Esophagus (tissue), 2 donors: ENCODE measurements around the gene ZNF777. TPM values are rescaled to one million over a fixed set of nuclear protein-coding genes. Genes with fewer than 3 reads are reported as not detected.

ENCODE experiments used
- H3K27ac ChIP-seq, 2 donors: one replicate each; pipeline ENCODE4 v1.5.1; 2013; ENCODE audit warnings: low read depth in 2 of 2, mild to moderate bottlenecking in 2 of 2, inconsistent platforms in 1 of 2, low read length in 1 of 2, moderate library complexity in 1 of 2
- H3K27me3 ChIP-seq, 2 donors: one replicate each; pipeline ENCODE4 v1.6.1; 2013; ENCODE audit warnings: low read length in 2 of 2, control low read depth in 1 of 2, mild to moderate bottlenecking in 1 of 2; ENCODE audit not compliant: insufficient read depth in 2 of 2, control insufficient read depth in 1 of 2
- H3K36me3 ChIP-seq, 2 donors: one replicate each; pipeline ENCODE4 v1.6.1; 2013; ENCODE audit warnings: low read length in 1 of 2; ENCODE audit not compliant: control insufficient read depth in 2 of 2, insufficient read depth in 2 of 2
- H3K4me1 ChIP-seq, 2 donors: one replicate each; pipeline ENCODE4 v1.6.1; 2013; ENCODE audit warnings: low read length in 1 of 2; ENCODE audit not compliant: control insufficient read depth in 2 of 2, insufficient read depth in 2 of 2
- H3K4me3 ChIP-seq, 2 donors: one replicate each; pipeline ENCODE4 v1.5.1; 2013; ENCODE audit warnings: low read length in 2 of 2, mild to moderate bottlenecking in 2 of 2, low read depth in 1 of 2, moderate library complexity in 1 of 2
- H3K9me3 ChIP-seq, 2 donors: one replicate each; pipeline ENCODE4 v1.6.1; 2013; ENCODE audit warnings: mild to moderate bottlenecking in 2 of 2, low read depth in 1 of 2, low read length in 1 of 2, moderate library complexity in 1 of 2; ENCODE audit not compliant: control insufficient read depth in 2 of 2, insufficient read depth in 1 of 2
- WGBS, 2 donors: extraction: QIAGEN DNeasy Blood & Tissue Kit; methylation state at CpG; one replicate each; pipeline ENCODE4 v1.1.7; 2013; 5-methylcytosine and 5-hydroxymethylcytosine counted together
- polyA plus RNA-seq, 2 donors: library from polyadenylated mRNA; stranded (reverse); fragments of 200-250 nt; gene quantifications; one replicate each; pipeline ENCODE4 v1.2.3, GENCODE V29; 2013
- donor health status: healthy with polysubstance abuse.
- donor health status: Bipolar disorder and iron deficiency.

ZNF777 gene
- polyA plus RNA-seq, result 1 to 10 TPM; 5.7 to 5.9 TPM

DNA sequence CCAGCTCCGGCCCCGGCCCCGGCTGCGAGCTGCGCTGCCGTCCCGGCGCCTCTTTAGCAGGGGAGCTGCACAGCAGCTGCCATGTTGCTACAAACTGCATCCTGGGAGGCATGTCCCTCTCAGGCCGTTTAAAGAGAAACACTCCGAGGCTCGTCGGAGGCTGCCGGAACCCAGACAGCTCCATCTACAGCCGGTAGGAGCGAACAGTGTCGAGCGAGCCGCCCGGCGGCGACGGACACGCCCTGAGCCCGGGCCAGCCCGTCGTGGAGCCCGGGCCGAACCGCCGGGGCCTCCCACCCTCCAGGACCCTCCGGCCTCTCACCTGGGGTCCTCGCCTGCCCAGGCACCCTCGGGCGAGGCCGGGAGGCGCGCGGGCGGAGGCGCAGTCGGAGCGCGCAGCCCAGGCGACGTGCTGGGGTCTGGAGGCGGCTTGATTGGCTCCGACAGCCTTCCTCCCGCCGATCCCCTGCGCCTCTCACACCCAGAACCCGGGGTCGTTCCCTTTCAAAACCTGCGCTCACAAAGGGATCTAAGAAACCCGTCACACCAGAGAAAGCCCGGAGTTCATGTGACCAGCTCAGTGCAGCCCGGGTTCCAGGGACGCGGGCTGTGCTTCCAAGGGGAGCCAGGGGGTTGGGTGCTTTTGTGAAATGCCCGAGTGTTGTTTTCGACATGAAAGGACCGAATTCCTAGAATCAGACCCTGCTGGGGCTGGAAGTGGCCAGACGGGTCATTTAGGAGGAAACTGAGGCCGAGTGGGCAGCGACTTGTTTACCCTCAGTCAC, at the start of gene ZNF777:
Gene ZNF777, minus strand, starts transcription at position 570 of the 785 bp plus-strand sequence. CDS start 5,040 bp downstream, outside the sequence.
- peaks cover 2 to 6% of the 10 kb centered on the region in 2 donors for H3K4me1 ChIP-seq
- no peaks in the 10 kb centered on the region for H3K27me3 ChIP-seq
- peak within 1 kb of the TSS; percentile 69 to 90 for H3K4me3 ChIP-seq
- WGBS, 2 donors, result 1% methylated on average over 43 to 64 of the region's 64 CpGs
- H3K27ac ChIP-seq, result peak within 1 kb of the TSS; percentile 80 to 81
- H3K36me3 ChIP-seq, result no peaks in the 10 kb centered on the region
- no peaks in the 10 kb centered on the region for H3K9me3 ChIP-seq

DNA sequence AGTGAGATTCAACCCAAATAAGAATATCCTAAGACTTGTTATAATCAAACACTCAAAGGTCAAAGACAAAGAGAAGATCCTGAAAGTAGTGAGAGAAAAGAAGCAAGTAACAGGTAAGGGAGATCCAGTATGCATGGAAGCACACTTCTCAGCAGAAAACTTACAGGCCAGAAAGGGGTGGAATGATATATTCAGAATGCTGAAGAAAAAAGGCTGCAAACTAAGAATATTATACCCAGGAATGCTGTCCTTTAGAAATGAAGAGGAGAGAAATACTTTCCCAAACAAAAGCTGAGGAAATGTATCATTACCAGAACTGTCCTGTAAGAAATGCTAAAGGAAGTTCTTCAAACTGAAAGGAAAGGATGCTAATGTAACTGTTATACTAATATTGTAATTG, 49.4 kb upstream of the ZNF777 start:
- no peaks in the 10 kb centered on the region for H3K27me3 ChIP-seq
- H3K4me3 ChIP-seq, result no peak overlapping the region
- H3K36me3 ChIP-seq, result no peaks in the 10 kb centered on the region
- H3K9me3 ChIP-seq, result peaks cover 0 to 7% of the 10 kb centered on the region in 2 donors
- H3K4me1 ChIP-seq, result no peaks in the 10 kb centered on the region
- no peak overlapping the region for H3K27ac ChIP-seq

DNA sequence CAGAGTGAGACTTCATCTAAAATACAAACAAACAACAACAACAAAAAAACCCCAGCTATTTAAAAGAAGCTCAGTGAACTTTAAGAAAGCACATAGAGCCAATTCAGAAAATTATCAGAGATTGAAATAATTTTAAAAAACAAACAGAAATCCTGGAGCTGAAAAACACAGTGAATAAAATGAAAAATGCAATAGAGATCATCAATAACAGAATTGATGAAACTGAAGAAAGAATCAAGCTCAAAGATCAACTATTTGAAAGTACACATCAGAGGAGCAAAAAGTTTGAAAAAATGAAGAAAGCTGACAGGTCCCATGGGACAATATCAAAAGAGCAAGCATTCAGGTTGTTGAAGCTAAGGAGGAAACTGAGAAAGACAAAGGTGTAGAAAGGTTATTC, 48.9 kb upstream of the ZNF777 start:
- Histone ChIP-seq H3K27me3 (no peaks in the 10 kb centered on the region), H3K4me3 (no peak overlapping the region), H3K27ac (no peak overlapping the region), H3K4me1 (no peaks in the 10 kb centered on the region), H3K36me3 (no peaks in the 10 kb centered on the region), H3K9me3 (peaks cover 0 to 7% of the 10 kb centered on the region in 2 donors)

DNA sequence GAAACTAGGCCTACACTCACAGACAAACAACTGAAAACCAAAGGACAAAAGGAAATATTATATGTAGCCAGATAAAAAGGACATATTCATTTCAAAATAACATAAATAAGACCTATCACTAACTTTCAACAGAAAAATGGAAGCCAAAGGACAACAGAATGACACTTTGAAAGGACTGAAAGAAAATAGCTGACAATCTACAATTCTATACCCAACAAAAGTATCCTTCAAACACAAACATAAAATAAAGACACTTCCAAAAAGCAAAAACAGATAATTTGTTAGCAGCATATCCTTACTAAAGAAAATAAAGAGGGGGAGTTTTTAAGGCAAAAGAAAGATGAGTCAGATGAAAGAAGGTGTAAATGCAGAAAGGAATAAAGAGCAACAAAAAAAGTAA, 44.7 kb upstream of the ZNF777 start:
- Histone ChIP-seq H3K9me3 (peaks cover 0 to 7% of the 10 kb centered on the region in 2 donors), H3K36me3 (no peaks in the 10 kb centered on the region), H3K4me3 (no peak overlapping the region), H3K27ac (no peak overlapping the region), H3K4me1 (no peaks in the 10 kb centered on the region), H3K27me3 (no peaks in the 10 kb centered on the region)

DNA sequence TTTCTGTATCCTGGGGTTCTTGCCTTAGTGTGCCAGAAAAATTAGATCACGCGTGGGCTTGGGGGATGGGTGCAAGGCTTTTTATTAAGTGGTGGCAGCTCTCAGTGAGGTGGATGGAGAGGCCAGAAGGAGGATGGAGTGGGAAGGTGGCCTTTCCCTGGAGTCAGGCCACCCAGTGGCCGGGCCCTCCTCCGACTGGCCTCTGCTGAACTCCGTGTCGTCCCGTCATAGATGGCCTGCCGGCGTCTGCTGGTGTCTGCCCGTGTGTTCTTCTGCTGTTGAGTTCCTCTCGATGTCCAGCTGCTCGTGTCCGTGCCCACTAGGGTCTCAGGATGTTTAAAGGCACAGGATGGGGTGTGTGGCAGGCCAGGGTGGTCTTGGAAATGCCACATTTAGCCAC, 40.8 kb upstream of the ZNF777 start:
- Histone ChIP-seq H3K27ac (no peak overlapping the region), H3K27me3 (no peaks in the 10 kb centered on the region), H3K9me3 (peaks cover 0 to 2% of the 10 kb centered on the region in 2 donors), H3K4me1 (no peaks in the 10 kb centered on the region), H3K4me3 (no peak overlapping the region), H3K36me3 (no peaks in the 10 kb centered on the region)
- WGBS, 2 donors, result 70 to 78% methylated on average over 13 of the region's 13 CpGs

DNA sequence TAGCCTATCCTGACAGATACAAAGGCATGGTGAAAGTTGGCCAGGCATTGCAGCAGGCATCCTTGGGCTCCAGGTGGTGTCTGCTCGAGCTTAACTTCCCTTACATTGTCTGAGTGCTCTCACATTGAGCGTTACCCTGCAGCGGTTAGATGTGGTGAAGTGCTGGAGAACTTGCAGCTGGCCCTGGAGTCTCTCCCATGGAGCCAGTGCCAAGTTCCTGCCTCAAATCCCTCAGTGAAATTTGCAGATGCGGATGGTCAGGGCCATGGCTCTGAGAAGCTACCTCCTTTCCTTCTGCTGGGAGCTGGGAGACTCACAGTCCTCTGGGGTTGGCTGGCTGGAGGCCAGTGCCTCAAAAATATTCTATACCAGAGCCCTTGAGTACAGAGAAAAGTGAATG, 40.0 kb upstream of the ZNF777 start:
- Histone ChIP-seq H3K4me1 (peaks cover 0 to 3% of the 10 kb centered on the region in 2 donors), H3K9me3 (no peaks in the 10 kb centered on the region), H3K36me3 (no peaks in the 10 kb centered on the region), H3K27ac (no peak overlapping the region), H3K27me3 (no peaks in the 10 kb centered on the region), H3K4me3 (no peak overlapping the region)
- WGBS, 2 donors, result 62 to 72% methylated on average over 4 of the region's 4 CpGs

DNA sequence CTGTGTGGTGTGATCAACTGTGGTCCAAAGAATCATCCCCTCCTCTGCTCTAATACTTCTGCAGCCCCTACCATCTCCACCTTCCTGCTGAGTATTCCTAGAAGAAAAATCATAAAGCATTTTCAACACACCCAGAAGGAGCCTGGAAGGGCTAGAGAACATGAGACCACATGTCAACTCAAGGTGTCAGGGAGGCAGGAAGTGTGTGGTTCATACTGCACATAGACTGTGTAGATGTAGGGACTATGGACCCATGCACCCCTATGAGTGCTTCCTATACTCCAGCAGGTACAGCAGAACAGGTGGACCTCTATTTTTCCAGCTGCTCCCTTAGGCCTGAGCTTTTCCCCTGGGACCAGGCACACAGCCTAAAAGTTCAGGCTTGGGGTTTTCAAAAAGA, 39.3 kb upstream of the ZNF777 start:
- H3K4me3 ChIP-seq, result no peak overlapping the region
- H3K36me3 ChIP-seq, result no peaks in the 10 kb centered on the region
- H3K9me3 ChIP-seq, result no peaks in the 10 kb centered on the region
- H3K27me3 ChIP-seq, result no peaks in the 10 kb centered on the region
- peaks cover 0 to 5% of the 10 kb centered on the region in 2 donors for H3K4me1 ChIP-seq
- H3K27ac ChIP-seq, result no peak overlapping the region

DNA sequence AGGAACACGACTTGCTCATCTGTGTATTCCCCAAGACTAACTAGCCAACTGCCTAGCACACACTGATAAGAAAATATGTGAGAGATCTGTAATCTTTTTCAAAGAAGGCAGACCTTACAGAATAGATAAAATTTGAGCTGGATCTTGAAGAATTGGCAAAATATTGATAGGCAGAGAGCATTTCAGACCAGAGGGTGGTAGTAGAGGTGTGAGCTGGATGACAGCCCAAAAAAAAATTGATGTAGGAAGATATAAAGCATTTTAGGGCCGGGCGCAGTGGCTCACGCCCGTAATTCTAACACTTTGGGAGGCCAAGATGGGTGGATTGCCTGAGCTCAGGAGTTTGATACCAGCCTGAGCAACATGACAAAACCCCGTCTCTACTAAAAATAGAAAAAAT, 37.9 kb upstream of the ZNF777 start:
- H3K4me1 ChIP-seq, result peaks cover 0 to 5% of the 10 kb centered on the region in 2 donors
- H3K36me3 ChIP-seq, result peaks cover 3% of the 10 kb centered on the region in 2 donors
- 82 to 88% methylated on average over 6 of the region's 6 CpGs for WGBS, 2 donors
- no peak overlapping the region for H3K4me3 ChIP-seq
- no peak overlapping the region for H3K27ac ChIP-seq
- no peaks in the 10 kb centered on the region for H3K9me3 ChIP-seq
- no peaks in the 10 kb centered on the region for H3K27me3 ChIP-seq

DNA sequence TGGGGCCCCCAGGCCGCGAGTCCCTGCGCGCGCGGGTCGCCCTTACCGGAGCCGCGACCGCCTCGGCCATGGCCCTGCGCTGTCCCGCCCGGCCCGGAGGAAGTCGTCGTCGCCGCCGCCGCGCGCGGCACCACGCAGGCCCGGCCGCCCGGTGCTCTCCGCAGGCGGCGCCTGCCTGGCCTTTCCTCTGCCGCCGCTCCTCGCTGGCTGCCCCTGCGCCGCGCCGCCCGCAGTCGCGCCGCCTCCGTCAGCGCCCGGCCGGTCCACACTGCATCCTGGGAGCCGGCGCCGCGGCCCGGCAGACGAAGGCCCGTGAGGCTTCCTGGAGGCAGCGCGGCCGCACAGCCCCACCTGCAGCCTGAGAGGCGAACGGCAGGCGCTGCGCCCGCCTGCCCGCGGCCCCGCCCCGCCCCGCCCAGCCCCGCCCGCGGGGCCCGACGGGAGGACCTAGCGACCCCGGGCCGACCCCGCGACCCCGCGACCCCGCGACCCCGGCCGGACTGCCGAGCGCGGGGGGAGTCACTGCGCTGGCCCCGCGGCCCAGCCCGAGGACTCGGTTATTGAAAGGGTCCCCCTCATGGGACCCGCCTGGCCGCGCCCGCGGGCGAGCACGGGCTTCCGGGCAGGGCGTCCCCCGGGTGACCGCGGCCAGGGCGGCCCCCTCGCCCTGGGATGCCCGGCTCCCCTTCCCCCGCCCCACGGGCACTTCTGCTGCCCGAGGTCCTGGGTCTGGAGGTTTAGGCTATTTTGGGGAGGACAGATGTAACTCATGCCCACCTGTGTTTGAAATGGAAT, 36.8 kb upstream of the ZNF777 start, which contains the start of gene ZNF746:
Gene ZNF746, minus strand, starts transcription at position 343 of the 795 bp plus-strand sequence. Its CDS starts 273 bp downstream, at position 70.
- Histone ChIP-seq H3K27ac (peak within 1 kb of the TSS; percentile 87 to 93), H3K9me3 (no peaks in the 10 kb centered on the region), H3K27me3 (no peaks in the 10 kb centered on the region), H3K4me1 (peaks cover 0 to 5% of the 10 kb centered on the region in 2 donors), H3K4me3 (peak within 1 kb of the TSS; percentile 64 to 95), H3K36me3 (peaks cover 12 to 13% of the 10 kb centered on the region in 2 donors)
- WGBS, 2 donors, result 0% methylated on average over 30 to 109 of the region's 109 CpGs
